Measurements from ENCODE around the gene AP2B1.

DNA sequence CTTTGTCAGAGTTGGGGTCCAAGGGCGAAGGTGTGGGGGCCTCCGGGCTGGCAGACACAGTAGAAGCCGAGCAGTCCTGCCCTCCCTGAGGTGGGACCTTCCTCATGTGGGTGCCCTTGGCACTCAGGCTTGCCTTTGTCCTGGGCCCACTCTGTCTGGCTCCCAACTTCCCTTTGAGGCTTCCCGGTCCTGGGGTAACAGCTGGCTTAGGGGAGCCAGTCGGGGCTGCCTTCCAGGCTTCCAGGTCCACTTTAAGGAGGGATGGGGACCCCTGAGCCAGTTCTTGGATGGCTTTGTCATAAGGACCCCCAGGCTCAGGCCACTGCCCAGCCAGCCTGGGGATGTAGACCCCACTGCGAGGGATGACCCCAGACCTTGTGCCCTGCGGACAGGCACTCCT, 158.1 kb downstream of the AP2B1 start:
- TF ChIP-seq EZH2 (IDR thresholded peaks at IDR 0.05; ENCODE audit: low read length, unreplicated experiment) (no peak), EZH2phosphoT487 (IDR thresholded peaks at IDR 0.05; ENCODE audit: borderline replicate concordance, low read length) (no peak)
- TF ChIP-seq, protein P1, sequence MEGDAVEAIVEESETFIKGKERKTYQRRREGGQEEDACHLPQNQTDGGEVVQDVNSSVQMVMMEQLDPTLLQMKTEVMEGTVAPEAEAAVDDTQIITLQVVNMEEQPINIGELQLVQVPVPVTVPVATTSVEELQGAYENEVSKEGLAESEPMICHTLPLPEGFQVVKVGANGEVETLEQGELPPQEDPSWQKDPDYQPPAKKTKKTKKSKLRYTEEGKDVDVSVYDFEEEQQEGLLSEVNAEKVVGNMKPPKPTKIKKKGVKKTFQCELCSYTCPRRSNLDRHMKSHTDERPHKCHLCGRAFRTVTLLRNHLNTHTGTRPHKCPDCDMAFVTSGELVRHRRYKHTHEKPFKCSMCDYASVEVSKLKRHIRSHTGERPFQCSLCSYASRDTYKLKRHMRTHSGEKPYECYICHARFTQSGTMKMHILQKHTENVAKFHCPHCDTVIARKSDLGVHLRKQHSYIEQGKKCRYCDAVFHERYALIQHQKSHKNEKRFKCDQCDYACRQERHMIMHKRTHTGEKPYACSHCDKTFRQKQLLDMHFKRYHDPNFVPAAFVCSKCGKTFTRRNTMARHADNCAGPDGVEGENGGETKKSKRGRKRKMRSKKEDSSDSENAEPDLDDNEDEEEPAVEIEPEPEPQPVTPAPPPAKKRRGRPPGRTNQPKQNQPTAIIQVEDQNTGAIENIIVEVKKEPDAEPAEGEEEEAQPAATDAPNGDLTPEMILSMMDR (conservative IDR thresholded peaks at IDR 0.05; ENCODE audit: low read depth, low read length): no peak

Measured in PC-3 (cell line).